OCI-LY1 (cell line): ENCODE measurements around the gene MAML2.

Experiments used
- H2AFZ ChIP-seq: fragments of 200-600 bp; sonication (generic), shearing (Covaris generic); 2 replicates; pipeline ENCODE4 v1.6.0; 2014; ENCODE audit warnings: antibody characterized with exemption, mild to moderate bottlenecking, low read length
- H3F3A ChIP-seq: fragments of 200-600 bp; sonication (generic), shearing (Covaris generic); 2 replicates; pipeline ENCODE4 v1.6.0; 2014; ENCODE audit warnings: mild to moderate bottlenecking, antibody characterized with exemption, low read length, moderate library complexity; ENCODE audit not compliant: insufficient read depth
- H3K27ac ChIP-seq: fragments of 200-600 bp; sonication (generic); 2 replicates; pipeline ENCODE4 v1.5.1; 2014; ENCODE audit warnings: low read length, mixed run types, mild to moderate bottlenecking, low read depth; ENCODE audit not compliant: poor library complexity, severe bottlenecking
- H3K27me3 ChIP-seq: fragments of 200-600 bp; sonication (generic); 2 replicates; pipeline ENCODE4 v1.6.0; 2014; ENCODE audit warnings: antibody characterized with exemption, mild to moderate bottlenecking, low read length, moderate library complexity; ENCODE audit not compliant: insufficient read depth
- H3K36me3 ChIP-seq: fragments of 200-600 bp; sonication (generic); 2 replicates; pipeline ENCODE4 v1.6.1; 2014; ENCODE audit warnings: mild to moderate bottlenecking, antibody characterized with exemption, low read length, moderate library complexity, mixed read lengths; ENCODE audit not compliant: insufficient read depth
- H3K4me1 ChIP-seq: fragments of 200-600 bp; sonication (generic); 2 replicates; pipeline ENCODE4 v1.5.1; 2014; ENCODE audit warnings: mild to moderate bottlenecking, low read length, moderate library complexity; ENCODE audit not compliant: insufficient read depth, severe bottlenecking
- H3K4me2 ChIP-seq: fragments of 200-600 bp; sonication (generic), shearing (Covaris generic); 2 replicates; pipeline ENCODE4 v1.6.1; 2014; ENCODE audit warnings: low read length
- H3K4me3 ChIP-seq: fragments of 200-600 bp; sonication (generic); 2 replicates; pipeline ENCODE4 v1.5.1; 2014; ENCODE audit warnings: low read length, low read depth, mild to moderate bottlenecking, mixed read lengths; ENCODE audit not compliant: poor library complexity, severe bottlenecking
- H3K79me2 ChIP-seq: fragments of 200-600 bp; shearing (Covaris generic); 2 replicates; pipeline ENCODE4 v1.6.1; 2016; ENCODE audit warnings: mixed run types, low read length, mixed read lengths; ENCODE audit not compliant: insufficient read depth
- H3K9ac ChIP-seq: fragments of 200-600 bp; sonication (generic), shearing (Covaris generic); 2 replicates; pipeline ENCODE4 v1.6.1; 2014; ENCODE audit warnings: mild to moderate bottlenecking, low read length, mixed read lengths
- H3K9me2 ChIP-seq: fragments of 200-600 bp; sonication (generic), shearing (Covaris generic); 2 replicates; pipeline ENCODE4 v1.6.1; 2014; ENCODE audit warnings: low read depth, mild to moderate bottlenecking, low read length, mixed read lengths
- H3K9me3 ChIP-seq: fragments of 200-600 bp; shearing (Covaris generic); 2 replicates; pipeline ENCODE4 v1.6.1; 2014; ENCODE audit warnings: low read length, mixed read lengths
- H4K20me1 ChIP-seq: fragments of 200-600 bp; sonication (generic), shearing (Covaris generic); 2 replicates; pipeline ENCODE4 v1.6.0; 2016; ENCODE audit warnings: mild to moderate bottlenecking, low read length; ENCODE audit not compliant: insufficient read depth
- CTCF ChIP-seq: fragments of 200-600 bp; sonication (generic), shearing (Covaris generic); IDR thresholded peaks from 2 replicates; pipeline ENCODE4 v1.5.1; 2017; ENCODE audit warnings: mild to moderate bottlenecking, antibody characterized with exemption, low read length, moderate library complexity, mixed read lengths
- EZH2 ChIP-seq: fragments of 200-600 bp; sonication (generic), shearing (Covaris generic); IDR thresholded peaks from 2 replicates; pipeline ENCODE4 v1.8.0; 2017; ENCODE audit warnings: borderline replicate concordance, mixed run types, mild to moderate bottlenecking, antibody characterized with exemption, low read length, moderate library complexity, mixed read lengths

Gene MAML2

DNA sequence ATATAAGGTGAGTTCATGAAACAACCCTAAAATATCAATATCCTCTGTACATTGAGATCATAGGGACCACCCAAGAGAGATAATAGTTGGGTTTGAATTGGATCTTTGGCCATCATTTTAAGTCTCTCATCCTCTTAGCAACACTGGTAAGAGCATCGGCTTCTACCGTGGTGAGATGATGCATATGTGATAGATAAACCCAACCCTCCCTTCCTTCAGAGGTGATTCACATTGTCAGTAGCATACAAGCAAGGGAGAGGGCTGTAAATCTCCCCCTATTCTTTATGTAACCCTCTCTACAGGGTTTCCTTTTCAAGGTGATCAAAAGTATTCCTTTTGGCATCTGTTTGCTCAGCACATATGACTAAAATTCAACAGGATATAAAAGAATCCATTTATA is 316.7 kb downstream of the MAML2 start:
- no peak for TF ChIP-seq EZH2
- TF ChIP-seq CTCF, result no peak
- Histone ChIP-seq H3K27ac (no peak overlapping the region), H3F3A (no peaks in the 10 kb centered on the region), H3K79me2 (no peaks in the 10 kb centered on the region), H3K9me2 (no peaks in the 10 kb centered on the region), H3K36me3 (no peaks in the 10 kb centered on the region), H3K27me3 (no peaks in the 10 kb centered on the region), H3K4me3 (no peak overlapping the region), H3K4me1 (no peaks in the 10 kb centered on the region), H2AFZ (no peak overlapping the region), H4K20me1 (no peaks in the 10 kb centered on the region), H3K9me3 (no peaks in the 10 kb centered on the region), H3K9ac (no peak overlapping the region), H3K4me2 (no peak overlapping the region)

GRCh38 chr11:96024666-96025065 is 318.3 kb downstream of the MAML2 start:
- no peaks in the 10 kb centered on the region for H3K9me3 ChIP-seq
- H3K27ac ChIP-seq, result no peak overlapping the region
- TF ChIP-seq EZH2, result no peak
- TF ChIP-seq CTCF, result no peak
- no peaks in the 10 kb centered on the region for H3K4me1 ChIP-seq
- no peaks in the 10 kb centered on the region for H3K9me2 ChIP-seq
- H2AFZ ChIP-seq, result no peak overlapping the region
- H3K4me2 ChIP-seq, result no peak overlapping the region
- H3K4me3 ChIP-seq, result no peak overlapping the region
- H3K79me2 ChIP-seq, result no peaks in the 10 kb centered on the region
- no peak overlapping the region for H3K9ac ChIP-seq
- H3K36me3 ChIP-seq, result no peaks in the 10 kb centered on the region
- H3F3A ChIP-seq, result no peaks in the 10 kb centered on the region
- H4K20me1 ChIP-seq, result no peaks in the 10 kb centered on the region
- H3K27me3 ChIP-seq, result no peaks in the 10 kb centered on the region

DNA sequence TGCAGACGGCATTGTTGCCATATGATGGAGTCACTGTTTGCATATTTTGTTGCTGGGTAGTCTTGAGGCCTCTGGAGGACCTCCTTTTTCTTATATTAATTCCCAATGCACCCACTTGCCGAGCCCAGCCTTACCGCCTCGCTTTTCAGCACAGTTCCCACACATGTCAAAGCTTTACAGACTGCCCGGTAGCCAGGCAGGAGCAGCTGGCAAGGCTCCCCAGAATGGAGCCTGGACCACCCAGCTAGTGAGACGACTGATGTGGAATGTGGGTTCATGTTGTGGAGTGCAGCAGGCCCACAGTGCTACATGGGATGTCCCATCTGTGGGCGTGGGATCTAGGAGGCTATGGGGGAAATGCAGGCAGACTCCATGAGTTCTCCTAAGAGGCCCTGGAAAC is 319.7 kb downstream of the MAML2 start:
- Histone ChIP-seq H3K9me2 (no peaks in the 10 kb centered on the region), H3K9me3 (no peaks in the 10 kb centered on the region), H3F3A (no peaks in the 10 kb centered on the region), H3K4me3 (no peak overlapping the region), H3K27ac (no peak overlapping the region), H3K79me2 (no peaks in the 10 kb centered on the region), H3K4me1 (no peaks in the 10 kb centered on the region), H3K9ac (no peak overlapping the region), H3K36me3 (no peaks in the 10 kb centered on the region), H4K20me1 (no peaks in the 10 kb centered on the region), H3K4me2 (no peak overlapping the region), H2AFZ (no peak overlapping the region), H3K27me3 (no peaks in the 10 kb centered on the region)
- TF ChIP-seq EZH2, result no peak
- TF ChIP-seq CTCF, result no peak
